Activated CD4-positive, alpha-beta T cell treated with anti-CD3 and anti-CD28 coated beads, Interleukin-2, amount 50 U/mL, for 1 hour (primary cell): ENCODE results near the gene THNSL1.
A peak's percentile ranks its signal among the peaks of the same experiment; 100 is the strongest.
"Not testable (repeated sequence)": the region's sequence is repeated elsewhere in the genome, so short reads cannot be mapped to it uniquely, and the experiment has no call there.

Source experiments
- DNase-seq: peaks from one replicate; pipeline ENCODE4 v3.0.0-alpha.2; 2020

Gene THNSL1, protein sequence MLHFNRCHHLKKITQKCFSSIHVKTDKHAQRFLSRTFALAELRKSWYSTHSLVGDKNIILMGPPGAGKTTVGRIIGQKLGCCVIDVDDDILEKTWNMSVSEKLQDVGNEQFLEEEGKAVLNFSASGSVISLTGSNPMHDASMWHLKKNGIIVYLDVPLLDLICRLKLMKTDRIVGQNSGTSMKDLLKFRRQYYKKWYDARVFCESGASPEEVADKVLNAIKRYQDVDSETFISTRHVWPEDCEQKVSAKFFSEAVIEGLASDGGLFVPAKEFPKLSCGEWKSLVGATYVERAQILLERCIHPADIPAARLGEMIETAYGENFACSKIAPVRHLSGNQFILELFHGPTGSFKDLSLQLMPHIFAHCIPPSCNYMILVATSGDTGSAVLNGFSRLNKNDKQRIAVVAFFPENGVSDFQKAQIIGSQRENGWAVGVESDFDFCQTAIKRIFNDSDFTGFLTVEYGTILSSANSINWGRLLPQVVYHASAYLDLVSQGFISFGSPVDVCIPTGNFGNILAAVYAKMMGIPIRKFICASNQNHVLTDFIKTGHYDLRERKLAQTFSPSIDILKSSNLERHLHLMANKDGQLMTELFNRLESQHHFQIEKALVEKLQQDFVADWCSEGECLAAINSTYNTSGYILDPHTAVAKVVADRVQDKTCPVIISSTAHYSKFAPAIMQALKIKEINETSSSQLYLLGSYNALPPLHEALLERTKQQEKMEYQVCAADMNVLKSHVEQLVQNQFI

DNA sequence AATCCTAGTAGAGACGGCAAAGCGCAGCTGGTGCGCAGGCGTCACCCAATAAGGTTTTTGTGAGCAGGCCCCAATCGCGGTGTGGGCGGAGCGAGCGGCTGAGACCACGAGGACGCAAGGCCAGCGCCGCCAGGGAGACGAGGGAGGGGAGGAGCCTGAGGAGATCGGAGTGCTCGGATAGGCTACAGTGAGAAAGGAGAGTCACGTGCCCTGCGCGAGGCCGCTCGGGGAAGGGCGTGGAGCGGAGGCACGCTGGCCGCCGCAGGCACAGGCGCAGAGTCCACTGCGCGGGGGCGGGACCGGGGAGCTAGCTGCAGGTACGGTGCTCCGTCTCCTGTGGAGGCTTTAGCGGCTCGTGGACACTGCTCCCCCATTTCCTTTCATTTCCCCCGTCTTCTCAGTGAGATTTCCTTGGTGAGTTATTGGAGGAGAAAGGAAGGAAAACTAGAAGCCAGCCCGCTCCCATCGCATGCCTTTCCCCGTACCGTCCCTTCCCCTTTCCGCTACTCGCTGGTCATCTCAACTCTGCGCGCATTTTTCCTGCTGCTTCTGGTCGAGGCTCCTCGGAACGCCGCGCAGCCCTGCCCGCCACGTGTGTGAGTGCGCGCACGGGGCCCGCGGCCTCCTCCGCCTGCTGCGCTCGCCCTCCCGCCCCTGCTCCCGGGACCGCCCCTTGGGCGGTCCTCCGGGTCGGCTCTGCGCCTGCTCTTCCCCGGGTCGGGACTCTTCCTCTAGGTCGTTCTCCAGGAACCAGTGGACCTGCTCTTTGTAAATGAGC is at the start of gene THNSL1:
THNSL1 (plus strand) TSS at position 237 of the 778 bp plus-strand sequence. CDS start 6,612 bp downstream, outside the sequence.
- peak; percentile 97 for DNase-seq

DNA sequence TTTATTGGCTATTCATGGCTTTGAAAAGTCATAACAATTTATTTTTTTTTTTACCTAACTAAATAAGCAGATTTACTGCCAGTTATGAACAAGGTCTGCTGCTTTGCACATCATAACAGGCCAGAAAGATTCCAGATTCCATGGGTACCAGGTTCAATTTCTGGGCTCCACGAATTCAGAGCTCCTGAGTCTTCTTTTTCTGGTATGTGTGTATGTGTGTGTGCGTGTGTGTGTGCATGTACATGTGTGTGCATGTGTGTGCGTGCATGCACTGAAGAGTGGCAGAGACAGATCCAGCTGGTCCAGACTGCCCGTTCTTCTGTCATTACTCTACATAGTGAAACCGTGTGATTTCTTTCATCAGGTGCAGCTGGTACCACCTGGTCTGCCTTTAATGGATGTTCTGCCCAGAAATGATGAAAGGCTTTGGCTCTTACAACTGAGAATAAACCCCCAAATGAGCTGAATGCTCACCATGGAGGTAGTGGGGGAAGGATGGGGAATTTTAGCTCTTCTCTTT is 49.4 kb upstream of the THNSL1 start:
- DNase-seq: no peak

DNA sequence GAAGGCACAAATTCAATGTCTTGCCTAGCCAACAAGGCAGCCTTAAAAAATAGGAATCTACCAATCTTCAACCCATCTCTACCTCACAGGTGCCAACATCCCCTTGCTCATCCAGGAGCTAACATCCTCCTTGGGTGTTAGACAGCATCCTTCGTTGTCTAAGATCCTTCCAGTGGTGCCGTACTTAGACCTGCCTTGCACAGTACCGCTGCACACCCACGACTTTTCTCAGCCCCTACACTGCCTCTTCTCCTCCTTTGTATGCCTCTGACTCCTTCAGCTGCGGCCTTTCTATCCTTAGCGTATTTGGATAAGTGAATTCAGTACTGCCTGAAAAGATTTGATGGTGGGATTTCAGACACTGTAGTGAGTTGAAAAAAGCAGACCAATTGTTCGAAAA is 48.1 kb upstream of the THNSL1 start:
- no peak for DNase-seq

DNA sequence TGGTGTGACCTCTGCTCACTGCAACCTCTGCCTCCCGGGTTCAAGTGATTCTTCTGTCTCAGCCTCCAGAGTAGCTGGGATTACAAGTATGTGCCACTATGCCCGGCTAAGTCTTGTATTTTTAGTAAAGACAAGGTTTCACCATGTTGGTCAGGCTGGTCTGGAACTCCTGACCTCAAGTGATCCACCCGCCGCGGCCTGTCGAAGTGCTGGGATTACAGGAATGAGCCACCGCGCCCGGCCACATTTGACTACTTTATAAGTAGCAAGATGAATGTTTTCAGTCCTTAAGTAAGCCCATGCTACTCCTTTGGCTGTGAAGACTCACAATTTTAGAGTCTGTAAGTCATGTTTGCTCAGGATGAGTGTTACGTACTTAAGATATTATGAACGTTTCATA is 47.5 kb upstream of the THNSL1 start:
- not testable (repeated sequence) for DNase-seq

DNA sequence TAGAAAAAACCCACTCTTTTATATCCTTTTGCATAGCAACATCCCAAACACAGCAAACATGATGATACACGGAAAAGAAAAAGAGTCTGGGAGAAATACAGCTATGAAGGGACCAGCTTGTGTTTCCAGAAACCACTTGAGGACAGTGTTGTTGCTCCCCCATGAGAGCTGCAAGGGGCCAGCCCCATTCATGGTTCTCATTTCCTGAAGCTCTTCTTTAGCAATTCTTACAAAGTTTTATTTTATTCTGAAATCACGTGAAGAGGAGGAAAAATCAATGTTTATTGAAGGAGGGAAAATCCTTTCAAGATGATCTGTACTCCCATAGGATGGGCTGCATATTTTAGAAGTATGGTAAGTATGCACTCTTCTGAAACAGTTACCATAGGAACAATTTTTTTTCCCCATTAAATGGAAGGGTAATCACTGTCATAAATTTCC is 46.6 kb upstream of the THNSL1 start:
- no peak for DNase-seq

DNA sequence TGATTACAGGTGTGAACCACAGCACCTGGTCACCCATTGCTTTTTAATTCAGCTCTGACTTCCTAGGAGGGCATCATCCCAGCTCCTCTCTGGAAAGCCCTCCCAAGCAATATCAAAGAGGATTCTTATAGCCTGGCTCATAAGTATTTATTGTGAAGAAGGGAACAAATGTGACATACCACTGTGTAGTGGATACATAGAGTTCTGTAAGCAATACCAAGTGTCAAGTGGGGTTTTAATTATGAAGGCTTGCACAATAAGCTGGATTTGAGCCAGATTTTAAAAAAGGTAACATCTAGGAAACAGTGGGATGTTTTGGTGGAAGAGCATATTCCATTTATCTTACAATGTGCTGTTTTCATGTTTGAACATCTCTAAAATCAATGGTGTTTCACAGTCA is 45.0 kb upstream of the THNSL1 start:
- DNase-seq: no peak

DNA sequence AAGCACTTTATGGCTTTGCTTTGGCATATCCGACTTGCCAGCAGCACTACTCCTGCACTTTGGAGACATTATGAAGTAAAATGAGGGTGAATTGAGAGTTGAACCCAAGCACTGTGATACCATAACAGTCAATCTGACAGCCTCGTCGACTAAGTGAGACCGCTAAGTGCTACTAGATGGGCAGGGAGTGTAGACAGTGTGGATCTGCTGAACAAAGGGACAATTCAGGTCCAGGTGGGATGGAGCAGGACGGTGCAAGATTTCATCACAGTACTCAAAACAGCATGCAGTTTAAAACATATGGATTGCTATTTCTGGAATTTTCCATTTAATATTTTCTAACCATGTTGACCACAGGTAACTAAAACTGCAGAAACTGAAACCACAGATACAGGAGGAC is 43.2 kb upstream of the THNSL1 start:
- DNase-seq: no peak

DNA sequence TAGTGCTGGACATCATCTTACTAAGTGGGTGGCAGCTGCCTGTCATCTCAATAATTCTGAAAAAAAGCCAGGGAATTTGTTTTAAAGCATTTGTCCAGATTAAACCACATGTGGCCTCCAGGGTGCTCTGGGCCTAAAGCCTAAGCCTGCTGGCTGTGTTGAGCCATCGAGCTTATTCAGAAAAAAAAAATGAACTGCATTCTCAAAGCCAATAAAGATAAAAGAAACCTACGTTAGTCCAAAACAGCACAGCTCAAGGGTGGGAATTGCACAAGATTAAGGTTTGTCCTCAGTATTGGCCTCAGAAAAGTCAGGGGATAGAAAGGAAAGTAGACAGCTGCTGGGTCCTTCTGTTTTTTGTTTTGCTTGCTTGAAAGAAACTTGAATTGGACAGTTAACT is 41.4 kb upstream of the THNSL1 start:
- DNase-seq: no peak

DNA sequence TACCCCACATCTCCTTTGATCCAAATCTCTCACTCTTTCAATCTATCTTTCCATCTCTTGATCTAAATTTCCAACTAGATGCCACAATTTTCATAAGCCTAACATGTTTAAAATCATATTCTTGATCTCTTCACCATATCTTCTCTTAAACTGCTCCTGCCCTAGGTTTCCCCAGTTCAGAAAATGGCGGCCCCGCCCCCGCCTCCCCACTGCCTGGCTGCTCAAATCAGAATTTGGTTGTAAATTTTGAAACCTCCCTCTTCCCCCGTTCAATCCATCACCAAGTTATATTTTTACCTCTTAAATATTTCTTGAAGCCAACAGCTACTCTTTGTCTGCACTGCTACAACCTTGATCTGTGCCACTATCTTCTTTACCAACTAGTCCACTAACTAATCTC is 36.7 kb upstream of the THNSL1 start:
- no peak for DNase-seq

DNA sequence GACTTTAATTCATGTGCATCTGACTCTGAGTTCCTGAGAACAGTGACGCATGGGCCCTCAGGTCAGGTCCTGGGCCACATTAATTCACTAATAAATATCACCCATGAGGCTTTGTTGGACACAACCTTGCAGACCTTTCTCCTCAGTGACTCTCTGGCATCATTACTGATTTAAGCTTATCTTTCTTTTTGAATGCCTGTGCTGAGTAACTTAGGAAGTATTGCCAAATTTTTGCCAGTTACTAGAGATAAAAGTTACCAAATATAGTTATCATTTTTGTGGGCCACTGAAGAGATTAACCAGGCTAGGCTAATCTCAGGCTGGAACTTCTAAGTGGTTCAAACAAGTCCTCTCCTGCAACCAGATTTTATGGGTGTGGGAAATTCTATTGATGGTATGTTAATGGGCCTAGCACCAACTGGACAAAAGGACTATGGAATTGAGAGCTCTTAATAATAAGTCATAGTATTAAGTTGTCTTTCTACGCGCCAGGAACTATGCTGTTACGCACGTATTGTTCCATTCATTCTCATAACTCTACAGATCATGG is 35.2 kb upstream of the THNSL1 start:
- DNase-seq: no peak

DNA sequence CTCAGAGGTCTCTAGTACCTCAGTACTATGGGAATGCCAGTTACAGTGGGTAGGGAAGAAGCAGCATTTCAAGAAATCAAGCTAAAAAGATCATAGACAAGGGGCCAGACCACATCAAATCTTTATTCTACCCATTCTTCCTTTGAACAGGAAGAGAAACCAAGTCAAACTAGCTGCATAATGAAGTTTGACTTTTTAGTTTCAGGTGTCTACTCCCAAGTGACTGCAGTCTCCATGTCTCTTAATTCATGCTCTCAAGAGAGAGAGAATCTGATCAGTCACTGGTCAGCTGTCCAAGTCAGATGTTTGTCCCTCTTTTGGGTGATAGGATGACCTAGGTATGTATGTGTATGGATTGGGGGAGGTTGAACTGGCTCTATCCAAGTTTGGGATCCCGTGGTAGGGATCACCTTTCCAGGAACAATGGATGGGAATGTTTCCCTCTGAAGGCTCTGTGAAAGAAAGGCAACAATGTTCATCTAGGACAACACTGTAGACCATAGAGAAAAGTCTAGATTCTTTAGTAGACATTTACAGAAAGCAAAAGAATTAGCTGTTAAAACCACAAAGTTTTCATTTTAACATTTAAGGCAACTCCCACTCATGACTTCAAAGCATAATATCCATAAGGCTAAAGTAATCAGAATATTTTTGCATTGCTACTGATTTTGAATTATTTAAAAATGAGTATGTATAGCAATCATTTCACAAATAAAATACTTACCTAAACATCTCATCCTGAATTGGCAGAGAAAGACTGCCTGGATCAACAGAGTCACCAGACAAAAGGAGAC is 33.9 kb upstream of the THNSL1 start:
- DNase-seq: no peak

DNA sequence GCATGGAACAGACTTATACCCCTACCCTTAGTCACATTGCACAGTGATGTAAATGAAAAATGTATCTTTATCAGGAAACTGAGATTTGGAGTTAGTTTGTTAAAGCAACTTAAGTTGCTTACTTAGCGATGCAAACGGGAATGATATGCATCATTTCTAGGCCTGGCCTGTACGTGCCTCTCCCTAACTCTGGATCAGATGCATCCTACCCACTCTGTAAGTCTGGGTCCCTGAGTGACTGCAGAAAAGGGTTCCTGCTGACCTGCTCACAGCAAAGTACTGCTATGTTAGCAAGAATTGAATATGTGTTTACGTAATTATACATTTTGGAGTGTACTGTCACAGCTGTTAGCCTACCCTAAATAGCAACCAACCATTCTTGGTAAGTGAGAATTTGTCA is 33.3 kb upstream of the THNSL1 start:
- DNase-seq: no peak

DNA sequence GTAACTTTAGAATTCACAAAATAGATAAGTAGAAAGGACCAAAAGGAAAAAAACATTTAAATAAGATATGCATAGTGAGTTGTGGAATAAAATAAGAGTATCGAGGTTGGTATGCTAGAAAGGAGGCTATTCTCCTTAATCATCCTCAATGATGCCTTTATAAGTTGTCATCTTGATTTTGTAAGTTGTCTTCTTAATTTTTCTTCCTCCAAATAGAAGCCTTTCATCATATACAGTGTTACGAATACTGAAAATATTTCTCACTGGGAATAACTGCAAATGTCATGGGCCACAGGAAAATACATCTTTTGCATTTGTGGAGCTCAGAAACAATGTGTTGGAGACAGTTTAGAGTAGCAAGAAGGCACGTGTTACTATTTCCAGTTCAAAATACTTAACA is 32.5 kb upstream of the THNSL1 start:
- no peak for DNase-seq

DNA sequence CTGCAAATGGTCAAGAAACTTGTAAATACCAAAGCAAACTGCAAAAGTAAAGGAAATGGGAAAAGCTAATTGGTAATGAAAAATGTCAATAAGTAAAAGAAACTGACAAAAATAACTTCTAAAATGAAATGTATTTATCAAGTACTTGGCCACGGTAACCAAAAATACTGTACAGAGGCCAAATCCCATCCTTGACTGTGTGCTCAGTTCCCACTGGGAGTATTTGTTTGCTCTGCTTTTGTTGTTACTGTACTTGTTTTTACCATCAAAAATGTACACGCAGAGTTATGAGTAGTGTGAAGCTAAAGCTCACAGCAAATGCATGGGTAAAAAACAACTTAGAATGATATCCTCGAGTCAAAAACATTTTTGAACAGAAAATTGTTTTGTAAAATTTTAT is 31.5 kb upstream of the THNSL1 start:
- no peak for DNase-seq

DNA sequence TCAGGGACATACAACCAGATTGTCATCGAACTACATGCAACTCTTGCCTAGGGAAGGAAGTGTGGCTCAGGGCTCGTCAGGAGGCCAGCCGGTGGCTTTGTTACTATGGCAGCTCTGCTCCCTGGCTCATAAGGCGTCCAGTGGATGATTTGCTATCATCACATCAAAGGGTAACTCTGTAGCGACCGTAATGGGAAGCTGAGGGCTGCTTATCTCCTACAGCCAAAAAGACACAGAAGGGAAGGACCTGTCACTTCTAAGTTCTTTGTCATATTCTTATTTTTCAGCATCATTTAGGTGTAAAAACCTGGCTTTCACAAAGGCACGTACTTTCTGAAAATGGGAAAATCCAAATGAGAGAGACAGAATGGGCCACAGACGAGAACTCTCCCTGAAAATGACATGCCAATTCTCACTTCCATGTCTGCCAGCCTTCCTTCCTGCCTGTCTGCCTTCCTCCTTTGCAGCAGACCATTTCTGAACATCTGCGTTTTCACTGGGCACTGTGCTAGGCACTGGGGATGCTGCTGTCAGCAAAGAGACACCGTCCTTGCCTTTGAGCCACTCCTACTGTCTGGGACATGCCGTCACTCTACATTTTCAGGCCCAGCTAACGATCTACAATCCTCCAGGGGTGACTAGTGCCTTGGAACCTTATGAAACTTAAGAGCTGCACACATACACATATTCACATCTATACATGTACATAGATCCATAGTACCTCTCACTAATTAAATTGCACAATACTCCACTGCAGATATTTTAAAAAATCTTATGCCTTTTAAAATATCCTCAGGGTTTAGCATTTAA is 27.4 kb upstream of the THNSL1 start:
- DNase-seq: no peak

DNA sequence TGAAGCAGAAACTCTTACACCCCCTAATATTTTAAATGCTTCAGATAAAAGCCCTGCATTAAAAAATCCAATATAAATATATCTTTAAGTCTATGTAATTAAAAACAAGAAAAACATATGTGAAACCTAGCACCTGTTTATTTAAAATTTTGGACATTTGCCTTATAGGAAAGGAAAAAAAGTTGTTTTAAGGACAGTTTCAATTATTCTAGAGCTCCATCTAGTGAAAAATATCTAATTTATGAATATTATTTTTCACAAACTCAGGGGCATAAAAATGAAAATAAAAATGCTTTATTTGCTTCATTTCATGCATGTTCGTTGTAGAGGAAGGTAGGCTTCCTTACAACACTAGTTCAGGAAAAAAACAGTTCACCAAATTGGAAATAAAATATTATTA is 26.5 kb upstream of the THNSL1 start:
- DNase-seq: no peak

DNA sequence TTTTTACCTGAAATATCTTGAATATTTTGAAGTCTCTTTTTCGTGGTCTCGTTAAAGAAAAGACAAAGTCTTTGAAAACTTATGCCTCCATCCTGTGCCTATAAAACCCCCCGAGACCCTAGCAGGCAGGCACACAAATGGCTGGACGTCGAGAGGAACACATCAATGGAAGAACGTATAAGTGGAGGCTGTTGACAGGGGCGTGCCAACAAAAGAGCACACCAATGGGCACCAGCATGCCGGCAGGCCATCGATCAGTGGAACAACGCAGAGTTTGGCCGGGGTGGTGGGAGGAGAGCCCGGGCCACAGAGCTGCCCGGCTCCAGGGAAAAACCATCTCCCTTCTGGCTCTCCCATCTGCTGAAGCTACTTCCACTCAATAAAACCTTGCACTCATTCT is 25.1 kb upstream of the THNSL1 start:
- no peak for DNase-seq

DNA sequence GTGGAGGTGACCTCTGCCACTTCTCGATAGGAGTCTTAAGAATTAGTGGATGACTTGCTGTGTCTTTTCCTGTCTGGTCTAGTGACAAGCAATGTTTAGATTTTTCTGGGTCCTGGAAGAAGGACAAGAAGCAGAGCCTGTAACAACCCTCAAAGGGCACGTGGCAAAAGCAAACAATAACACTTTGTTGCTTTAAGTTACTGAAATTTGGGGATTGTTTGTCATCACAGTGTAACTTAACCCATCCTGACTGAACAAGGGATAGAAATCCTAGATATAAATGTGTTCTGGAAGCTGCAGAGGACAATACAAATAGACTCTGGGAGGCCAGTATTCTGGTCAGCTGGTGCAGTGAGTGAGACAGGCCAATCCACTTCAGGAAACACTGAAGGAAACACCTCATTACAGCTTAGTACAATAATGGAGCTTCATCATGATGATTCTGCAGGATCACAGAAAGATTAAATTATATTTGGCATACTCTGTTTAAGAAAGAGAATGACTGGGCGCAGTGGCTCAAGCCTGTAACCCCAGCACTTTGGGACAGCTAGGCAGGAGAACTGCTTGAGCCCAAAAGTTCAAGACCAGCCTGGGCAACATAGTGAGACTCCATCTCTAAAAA is 23.8 kb upstream of the THNSL1 start:
- no peak for DNase-seq

DNA sequence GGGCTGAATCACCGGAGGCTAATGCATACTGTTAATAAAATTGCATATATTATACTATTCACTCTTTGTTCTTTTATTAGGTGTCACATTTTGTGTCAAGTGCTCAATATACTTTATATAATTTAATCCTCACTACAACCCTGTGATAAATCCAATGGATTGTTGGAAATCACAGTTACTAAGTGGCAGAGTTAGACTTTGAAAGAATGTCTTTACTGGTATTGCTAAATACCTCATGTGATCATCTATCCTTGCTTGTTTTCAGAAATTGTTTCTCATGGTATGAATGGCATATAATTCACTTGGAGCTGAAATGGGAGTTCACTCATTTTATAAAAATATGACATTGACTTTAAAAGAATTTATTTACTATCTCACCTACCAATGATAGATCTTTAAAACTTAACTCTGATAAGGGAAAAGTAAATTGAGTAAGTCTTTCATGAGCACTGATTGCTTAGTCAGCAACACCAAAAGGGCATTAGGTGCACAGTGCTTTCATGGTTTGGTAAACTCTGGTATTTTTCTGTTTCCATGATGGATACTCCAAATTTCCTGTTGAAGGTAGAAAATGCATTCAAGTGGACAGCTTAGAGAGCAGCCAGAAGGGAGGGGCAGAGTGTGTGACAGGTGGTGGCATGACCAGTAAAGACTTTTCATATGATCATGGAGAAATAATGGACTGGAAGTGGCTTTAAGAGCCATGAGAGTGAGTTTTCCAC is 23.0 kb upstream of the THNSL1 start:
- no peak for DNase-seq

DNA sequence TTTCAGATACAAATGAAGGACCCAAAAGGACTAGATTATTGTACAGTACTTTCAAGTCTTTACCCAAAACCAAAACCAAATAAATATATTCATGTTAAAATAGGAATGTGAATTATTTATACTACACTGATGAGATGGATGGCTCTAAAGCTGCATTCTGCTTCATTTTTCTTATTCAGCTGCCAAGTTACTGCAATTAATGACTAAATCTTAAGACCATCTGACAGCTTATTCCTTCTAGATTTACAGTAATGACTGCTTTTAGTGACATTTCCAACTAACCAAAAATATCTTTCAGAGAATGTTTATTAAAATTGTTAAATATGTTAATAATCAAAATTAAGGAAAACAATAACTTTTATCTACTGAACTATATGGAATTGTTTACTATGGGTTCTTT is 21.3 kb upstream of the THNSL1 start:
- no peak for DNase-seq
